ENCODE data around the gene HIP1R. TPM values are rescaled to one million over a fixed set of nuclear protein-coding genes. Genes with fewer than 3 reads are reported as not detected.

The HIP1R gene
- polyA plus RNA-seq, 1 of the 3 experiments (the other 2 are of a cell fraction) = 20.6 TPM

GRCh38 chr12:122889761-122890520, 54.7 kb downstream of the HIP1R start:
- no peak overlapping the region for H3K4me3 ChIP-seq (ENCODE audit: low read depth in 2 of 2, low read length in 1 of 2)
- H3K9me2 ChIP-seq = no peaks in the 10 kb centered on the region
- WGBS (ENCODE audit: low lambda C conversion rate) = 94% methylated on average over 13 of the region's 13 CpGs
- peaks cover 17 to 34% of the 10 kb centered on the region in 2 experiments for H3K4me1 ChIP-seq (ENCODE audit: control insufficient read depth in 1 of 2, insufficient read depth in 2 of 2, low read depth in 1 of 2, low read length in 1 of 2)
- H3K27me3 ChIP-seq (ENCODE audit: insufficient read depth) = no peaks in the 10 kb centered on the region
- H3F3A ChIP-seq (replicated peaks; ENCODE audit: insufficient read depth) = peaks cover 14% of the 10 kb centered on the region
- no peak for DNase-seq
- no peak overlapping the region for H2AFZ ChIP-seq (ENCODE audit: low read depth)
- ChIA-PET CTCF (interaction anchor here (0.7 to 1.8 kb wide), 3 partner anchors 10 to 87 kb away, joined by 3 to 5 read pairs (median 3); no protein-coding TSS in a partner anchor), POLR2A (interaction anchor here (0.7 kb wide), 1 partner anchor 79 kb away, joined by 3 read pairs; no protein-coding TSS in a partner anchor)
- H3K9me3 ChIP-seq = no peaks in the 10 kb centered on the region
- H3K36me3 ChIP-seq (replicated peaks in 1 of 2; ENCODE audit: control insufficient read depth in 1 of 2, insufficient read depth in 2 of 2, low read length in 1 of 2) = no peaks in the 10 kb centered on the region
- peaks cover 72% of the 10 kb centered on the region for H4K20me1 ChIP-seq (ENCODE audit: insufficient read depth)
- no peak overlapping the region for H3K4me2 ChIP-seq
- peaks cover 99% of the 10 kb centered on the region for H3K79me2 ChIP-seq (ENCODE audit: insufficient read depth)
- no peak overlapping the region for H3K9ac ChIP-seq
- no peak overlapping the region for H3K27ac ChIP-seq (ENCODE audit: low read depth in 2 of 2, low read length in 1 of 2)
- TF ChIP-seq, protein P1, sequence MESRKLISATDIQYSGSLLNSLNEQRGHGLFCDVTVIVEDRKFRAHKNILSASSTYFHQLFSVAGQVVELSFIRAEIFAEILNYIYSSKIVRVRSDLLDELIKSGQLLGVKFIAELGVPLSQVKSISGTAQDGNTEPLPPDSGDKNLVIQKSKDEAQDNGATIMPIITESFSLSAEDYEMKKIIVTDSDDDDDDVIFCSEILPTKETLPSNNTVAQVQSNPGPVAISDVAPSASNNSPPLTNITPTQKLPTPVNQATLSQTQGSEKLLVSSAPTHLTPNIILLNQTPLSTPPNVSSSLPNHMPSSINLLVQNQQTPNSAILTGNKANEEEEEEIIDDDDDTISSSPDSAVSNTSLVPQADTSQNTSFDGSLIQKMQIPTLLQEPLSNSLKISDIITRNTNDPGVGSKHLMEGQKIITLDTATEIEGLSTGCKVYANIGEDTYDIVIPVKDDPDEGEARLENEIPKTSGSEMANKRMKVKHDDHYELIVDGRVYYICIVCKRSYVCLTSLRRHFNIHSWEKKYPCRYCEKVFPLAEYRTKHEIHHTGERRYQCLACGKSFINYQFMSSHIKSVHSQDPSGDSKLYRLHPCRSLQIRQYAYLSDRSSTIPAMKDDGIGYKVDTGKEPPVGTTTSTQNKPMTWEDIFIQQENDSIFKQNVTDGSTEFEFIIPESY (IDR thresholded peaks at IDR 0.05; ENCODE audit: borderline replicate concordance, low read depth) = no peak
- TF ChIP-seq, protein P2, sequence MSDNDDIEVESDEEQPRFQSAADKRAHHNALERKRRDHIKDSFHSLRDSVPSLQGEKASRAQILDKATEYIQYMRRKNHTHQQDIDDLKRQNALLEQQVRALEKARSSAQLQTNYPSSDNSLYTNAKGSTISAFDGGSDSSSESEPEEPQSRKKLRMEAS (IDR thresholded peaks at IDR 0.05; ENCODE audit: low read depth) = no peak
- TF ChIP-seq RCOR1 (IDR thresholded peaks at IDR 0.05; ENCODE audit: low read length) (no peak), GATA2 (CRISPR knock-in tag; IDR thresholded peaks at IDR 0.05) (no peak), MXI1 (IDR thresholded peaks at IDR 0.05; ENCODE audit: low read depth, low read length) (no peak), ELF1 (IDR thresholded peaks at IDR 0.05) (no peak), CHD2 (IDR thresholded peaks at IDR 0.05; ENCODE audit: low read length, partially characterized antibody) (no peak), MEF2A (IDR thresholded peaks at IDR 0.05; ENCODE audit: borderline replicate concordance, low read depth) (no peak), TEAD4 (IDR thresholded peaks at IDR 0.05; ENCODE audit: borderline replicate concordance, insufficient read depth) (no peak), YY1 (IDR thresholded peaks at IDR 0.05; ENCODE audit: low read depth) (no peak), TCF12 (IDR thresholded peaks at IDR 0.05) (no peak), FOSL2 (IDR thresholded peaks at IDR 0.05; ENCODE audit: borderline replicate concordance, low read depth) (no peak), RFX5 (IDR thresholded peaks at IDR 0.05; ENCODE audit: low read length) (no peak), CTCF (IDR thresholded peaks at IDR 0.05) (no peak), FOXJ3 (CRISPR knock-in tag; IDR thresholded peaks at IDR 0.05) (no peak), JUND (IDR thresholded peaks at IDR 0.05) (no peak)
- TF ChIP-seq, protein P3, sequence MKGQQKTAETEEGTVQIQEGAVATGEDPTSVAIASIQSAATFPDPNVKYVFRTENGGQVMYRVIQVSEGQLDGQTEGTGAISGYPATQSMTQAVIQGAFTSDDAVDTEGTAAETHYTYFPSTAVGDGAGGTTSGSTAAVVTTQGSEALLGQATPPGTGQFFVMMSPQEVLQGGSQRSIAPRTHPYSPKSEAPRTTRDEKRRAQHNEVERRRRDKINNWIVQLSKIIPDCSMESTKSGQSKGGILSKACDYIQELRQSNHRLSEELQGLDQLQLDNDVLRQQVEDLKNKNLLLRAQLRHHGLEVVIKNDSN (IDR thresholded peaks at IDR 0.05; ENCODE audit: borderline replicate concordance, low read depth) = no peak
- TF ChIP-seq, protein P4, sequence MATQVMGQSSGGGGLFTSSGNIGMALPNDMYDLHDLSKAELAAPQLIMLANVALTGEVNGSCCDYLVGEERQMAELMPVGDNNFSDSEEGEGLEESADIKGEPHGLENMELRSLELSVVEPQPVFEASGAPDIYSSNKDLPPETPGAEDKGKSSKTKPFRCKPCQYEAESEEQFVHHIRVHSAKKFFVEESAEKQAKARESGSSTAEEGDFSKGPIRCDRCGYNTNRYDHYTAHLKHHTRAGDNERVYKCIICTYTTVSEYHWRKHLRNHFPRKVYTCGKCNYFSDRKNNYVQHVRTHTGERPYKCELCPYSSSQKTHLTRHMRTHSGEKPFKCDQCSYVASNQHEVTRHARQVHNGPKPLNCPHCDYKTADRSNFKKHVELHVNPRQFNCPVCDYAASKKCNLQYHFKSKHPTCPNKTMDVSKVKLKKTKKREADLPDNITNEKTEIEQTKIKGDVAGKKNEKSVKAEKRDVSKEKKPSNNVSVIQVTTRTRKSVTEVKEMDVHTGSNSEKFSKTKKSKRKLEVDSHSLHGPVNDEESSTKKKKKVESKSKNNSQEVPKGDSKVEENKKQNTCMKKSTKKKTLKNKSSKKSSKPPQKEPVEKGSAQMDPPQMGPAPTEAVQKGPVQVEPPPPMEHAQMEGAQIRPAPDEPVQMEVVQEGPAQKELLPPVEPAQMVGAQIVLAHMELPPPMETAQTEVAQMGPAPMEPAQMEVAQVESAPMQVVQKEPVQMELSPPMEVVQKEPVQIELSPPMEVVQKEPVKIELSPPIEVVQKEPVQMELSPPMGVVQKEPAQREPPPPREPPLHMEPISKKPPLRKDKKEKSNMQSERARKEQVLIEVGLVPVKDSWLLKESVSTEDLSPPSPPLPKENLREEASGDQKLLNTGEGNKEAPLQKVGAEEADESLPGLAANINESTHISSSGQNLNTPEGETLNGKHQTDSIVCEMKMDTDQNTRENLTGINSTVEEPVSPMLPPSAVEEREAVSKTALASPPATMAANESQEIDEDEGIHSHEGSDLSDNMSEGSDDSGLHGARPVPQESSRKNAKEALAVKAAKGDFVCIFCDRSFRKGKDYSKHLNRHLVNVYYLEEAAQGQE (IDR thresholded peaks at IDR 0.05; ENCODE audit: low read depth, low read length) = no peak
- TF ChIP-seq, protein P5, sequence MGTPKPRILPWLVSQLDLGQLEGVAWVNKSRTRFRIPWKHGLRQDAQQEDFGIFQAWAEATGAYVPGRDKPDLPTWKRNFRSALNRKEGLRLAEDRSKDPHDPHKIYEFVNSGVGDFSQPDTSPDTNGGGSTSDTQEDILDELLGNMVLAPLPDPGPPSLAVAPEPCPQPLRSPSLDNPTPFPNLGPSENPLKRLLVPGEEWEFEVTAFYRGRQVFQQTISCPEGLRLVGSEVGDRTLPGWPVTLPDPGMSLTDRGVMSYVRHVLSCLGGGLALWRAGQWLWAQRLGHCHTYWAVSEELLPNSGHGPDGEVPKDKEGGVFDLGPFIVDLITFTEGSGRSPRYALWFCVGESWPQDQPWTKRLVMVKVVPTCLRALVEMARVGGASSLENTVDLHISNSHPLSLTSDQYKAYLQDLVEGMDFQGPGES (IDR thresholded peaks at IDR 0.05; ENCODE audit: low read depth, low read length) = no peak
- TF ChIP-seq, protein P6, sequence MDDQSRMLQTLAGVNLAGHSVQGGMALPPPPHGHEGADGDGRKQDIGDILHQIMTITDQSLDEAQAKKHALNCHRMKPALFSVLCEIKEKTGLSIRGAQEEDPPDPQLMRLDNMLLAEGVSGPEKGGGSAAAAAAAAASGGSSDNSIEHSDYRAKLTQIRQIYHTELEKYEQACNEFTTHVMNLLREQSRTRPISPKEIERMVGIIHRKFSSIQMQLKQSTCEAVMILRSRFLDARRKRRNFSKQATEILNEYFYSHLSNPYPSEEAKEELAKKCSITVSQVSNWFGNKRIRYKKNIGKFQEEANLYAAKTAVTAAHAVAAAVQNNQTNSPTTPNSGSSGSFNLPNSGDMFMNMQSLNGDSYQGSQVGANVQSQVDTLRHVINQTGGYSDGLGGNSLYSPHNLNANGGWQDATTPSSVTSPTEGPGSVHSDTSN (IDR thresholded peaks at IDR 0.05) = no peak
